GM18520 (cell line): ENCODE results near the gene TSPAN11.
"Not testable (repeated sequence)": the region's sequence is repeated elsewhere in the genome, so short reads cannot be mapped to it uniquely, and the experiment has no call there.

ENCODE experiments used
- ATAC-seq: cut with Tn5 transposase; IDR thresholded peaks from one replicate; pipeline ENCODE4 v1.9.1; 2021; ENCODE audit not compliant: unreplicated experiment

Gene TSPAN11

GRCh38 chr12:31017535-31017934 lies 91.0 kb downstream of the TSPAN11 start:
- ATAC-seq = no peak

GRCh38 chr12:31018106-31018789 lies 91.7 kb downstream of the TSPAN11 start:
- no peak for ATAC-seq

- no peak for ATAC-seq
Observed at GRCh38 chr12:31018790-31019505, 92.4 kb downstream of the TSPAN11 start.

GRCh38 chr12:31019561-31019960 lies 93.0 kb downstream of the TSPAN11 start:
- ATAC-seq = no peak

- ATAC-seq = no peak
Observed at GRCh38 chr12:31019976-31020375, 93.4 kb downstream of the TSPAN11 start.

- ATAC-seq = no peak
Observed at GRCh38 chr12:31020385-31021166, 94.0 kb downstream of the TSPAN11 start.

GRCh38 chr12:31021181-31021580 lies 94.6 kb downstream of the TSPAN11 start:
- ATAC-seq = no peak

GRCh38 chr12:31021809-31022494 lies 95.4 kb downstream of the TSPAN11 start:
- no peak for ATAC-seq

- no peak for ATAC-seq
Observed at GRCh38 chr12:31023271-31023724, 96.8 kb downstream of the TSPAN11 start.

- no peak for ATAC-seq
Observed at GRCh38 chr12:31026202-31026601, 99.7 kb downstream of the TSPAN11 start.

- not testable (repeated sequence) for ATAC-seq
Observed at GRCh38 chr12:31027006-31027405, 100.5 kb downstream of the TSPAN11 start.

- ATAC-seq = no peak
Observed at GRCh38 chr12:31029468-31029867, 102.9 kb downstream of the TSPAN11 start.

GRCh38 chr12:31029916-31030562 lies 103.5 kb downstream of the TSPAN11 start:
- ATAC-seq = no peak

GRCh38 chr12:31031951-31032335 lies 105.4 kb downstream of the TSPAN11 start:
- no peak for ATAC-seq

- no peak for ATAC-seq
Observed at GRCh38 chr12:31033146-31033545, 106.6 kb downstream of the TSPAN11 start.

- no peak for ATAC-seq
Observed at GRCh38 chr12:31033681-31034080, 107.1 kb downstream of the TSPAN11 start.

- ATAC-seq = no peak
Observed at GRCh38 chr12:31034372-31034771, 107.8 kb downstream of the TSPAN11 start.

- ATAC-seq = no peak
Observed at GRCh38 chr12:31035226-31035625, 108.7 kb downstream of the TSPAN11 start.

GRCh38 chr12:31035967-31036665 lies 109.6 kb downstream of the TSPAN11 start:
- no peak for ATAC-seq

GRCh38 chr12:31037028-31037427 lies 110.5 kb downstream of the TSPAN11 start:
- no peak for ATAC-seq
